Embryonic facial prominence (tissue), 1 donor: ENCODE measurements around the gene USB1.
"Not testable (repeated sequence)": the region's sequence is repeated elsewhere in the genome, so short reads cannot be mapped to it uniquely, and the experiment has no call there.

ENCODE experiments used
- DNase-seq: peaks from one replicate; pipeline ENCODE4 v3.0.0-alpha.2; 2016; ENCODE audit errors: extremely low spot score

Gene USB1

DNA sequence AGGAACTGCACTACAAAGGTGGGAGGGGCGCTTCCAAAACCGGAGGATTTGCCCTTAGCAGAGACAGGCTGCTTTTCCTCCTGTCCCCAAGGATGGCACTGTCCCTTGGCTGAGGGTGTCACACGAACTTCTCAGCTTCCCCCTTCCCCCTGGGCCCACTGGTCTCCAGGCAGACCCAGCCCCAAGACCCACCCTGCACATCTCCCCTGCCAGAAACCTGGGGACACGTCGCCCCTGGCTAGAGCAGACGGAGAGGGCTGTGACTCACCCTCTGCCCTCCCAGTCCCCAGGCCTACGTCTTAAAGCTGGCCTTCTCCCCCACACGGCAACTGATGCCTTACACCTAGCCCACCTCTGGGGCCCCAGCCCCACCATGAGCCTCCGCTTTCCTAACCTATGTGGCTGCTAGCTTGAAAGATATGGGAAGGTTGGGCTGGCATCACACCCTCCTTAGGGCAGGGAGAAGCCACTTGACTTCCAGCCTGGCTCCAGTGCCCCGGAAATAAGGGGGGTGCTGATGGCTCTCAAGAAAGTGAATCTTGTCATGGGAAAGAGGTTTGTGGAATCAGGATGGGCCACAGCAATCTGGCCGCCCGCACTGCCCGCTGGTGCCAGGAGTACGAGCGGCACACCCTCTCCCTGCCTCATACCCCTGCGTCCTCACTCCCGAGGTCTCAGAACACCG lies 5.3 kb upstream of the USB1 start:
- DNase-seq = no peak

- DNase-seq = no peak
Measured at GRCh38 chr16:57996406-57997175, 4.6 kb upstream of the USB1 start.

GRCh38 chr16:57997176-57997527 lies 4.1 kb upstream of the USB1 start:
- no peak for DNase-seq

DNA sequence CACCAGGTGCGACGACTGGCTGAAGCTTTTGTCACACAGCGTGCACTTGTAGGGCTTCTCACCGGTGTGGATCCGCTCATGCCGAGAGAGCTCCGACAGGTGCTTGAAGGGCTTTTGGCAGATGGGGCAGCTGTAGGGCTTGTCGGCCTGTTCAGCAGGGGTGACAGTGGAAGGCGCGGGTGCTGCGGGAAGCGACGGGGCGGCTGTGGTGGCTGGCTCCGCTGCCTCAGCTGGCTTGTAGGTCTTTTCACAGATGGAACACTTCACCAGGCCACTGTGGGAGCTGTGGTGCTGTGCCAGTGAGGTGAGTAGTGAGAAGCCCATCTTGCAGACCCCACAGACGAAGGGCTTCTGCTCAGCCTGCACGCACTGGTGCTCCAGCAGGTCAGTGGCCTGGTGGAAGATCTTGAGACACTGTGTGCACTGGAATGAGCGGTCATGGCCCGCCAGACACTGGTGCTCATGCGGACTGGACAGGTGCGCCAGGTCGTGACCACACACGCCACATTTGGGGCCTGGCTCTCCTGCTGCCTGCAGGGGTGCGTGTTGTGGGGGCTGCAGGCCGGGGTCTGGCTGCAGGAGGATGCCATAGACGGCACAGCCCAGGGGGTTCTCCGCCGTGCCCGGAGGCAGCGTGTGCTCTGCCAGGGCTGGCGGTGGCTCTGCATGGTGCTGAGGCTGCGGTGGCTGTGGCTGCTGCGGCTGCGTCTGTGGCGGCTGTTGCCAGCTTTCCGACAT lies 3.5 kb upstream of the USB1 start:
- DNase-seq = no peak

DNA sequence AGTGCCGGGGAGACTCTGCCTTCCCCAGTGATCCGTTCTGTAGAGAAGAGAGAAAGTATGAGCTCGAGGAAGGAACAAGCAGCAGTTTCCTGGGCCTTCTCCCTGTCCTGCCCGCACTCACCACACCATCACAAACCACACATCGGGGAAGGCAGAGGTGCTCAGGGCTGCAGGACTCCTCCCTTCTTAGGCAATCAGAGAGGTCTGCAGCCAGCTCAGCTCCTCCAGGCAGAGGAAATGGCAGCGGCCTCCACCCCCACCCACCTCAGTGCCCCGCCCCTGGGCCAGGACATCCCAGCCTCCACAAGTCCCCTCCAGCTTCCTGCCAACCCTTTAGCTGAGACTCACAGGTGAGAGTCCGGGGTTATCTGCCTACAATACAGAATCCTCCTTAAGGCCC lies 2.7 kb upstream of the USB1 start:
- no peak for DNase-seq

GRCh38 chr16:57998992-57999365 lies 2.2 kb upstream of the USB1 start:
- no peak for DNase-seq

- DNase-seq = no peak
Measured at GRCh38 chr16:57999366-57999970, 1.7 kb upstream of the USB1 start.

DNA sequence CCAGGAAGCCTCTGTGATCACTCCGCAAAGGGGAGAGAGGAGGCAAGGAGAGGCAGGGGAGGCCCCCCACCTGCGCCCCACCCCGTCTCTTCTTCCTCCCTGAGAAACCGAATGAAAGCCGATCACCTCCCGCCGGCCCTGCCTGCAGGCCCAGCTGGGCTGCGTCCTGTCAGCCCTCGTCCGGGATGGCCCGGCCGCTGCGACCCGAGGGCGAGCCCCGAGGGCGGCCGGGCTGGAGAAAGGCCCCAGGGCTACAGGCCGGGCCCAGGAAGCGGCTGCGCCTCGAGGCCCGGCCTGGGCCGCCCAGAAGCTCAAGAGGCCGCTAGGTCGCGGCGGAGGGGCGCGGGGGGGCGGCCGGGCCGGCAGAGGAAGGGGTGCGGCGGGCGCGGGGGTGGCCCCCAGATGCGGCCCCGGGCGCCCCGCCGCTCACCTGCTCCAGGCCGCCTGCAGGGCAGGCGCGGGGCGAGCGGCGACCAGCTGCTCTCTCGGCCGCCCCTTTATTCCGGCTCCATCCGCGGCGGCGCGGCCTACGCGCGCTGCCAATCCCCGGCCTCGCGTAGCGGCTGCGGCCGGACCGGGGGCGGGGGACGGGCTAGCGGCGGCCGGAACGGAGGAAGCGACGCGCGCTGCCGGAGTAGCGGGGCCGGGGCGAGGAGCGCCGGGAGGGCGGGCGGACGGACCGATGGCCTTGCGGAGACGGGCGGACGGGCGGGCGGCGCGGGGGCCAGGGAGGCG lies 1.1 kb upstream of the USB1 start, which contains the start of gene ZNF319:
Gene ZNF319, minus strand, starts transcription at position 702 of the 735 bp plus-strand sequence. CDS start 2,407 bp downstream, outside the sequence.
- no peak for DNase-seq

- DNase-seq = no peak
Measured at GRCh38 chr16:58001781-58002415, 691 bp downstream of the USB1 start.

- DNase-seq = no peak
Measured at GRCh38 chr16:58002416-58002800, 1.2 kb downstream of the USB1 start.

DNA sequence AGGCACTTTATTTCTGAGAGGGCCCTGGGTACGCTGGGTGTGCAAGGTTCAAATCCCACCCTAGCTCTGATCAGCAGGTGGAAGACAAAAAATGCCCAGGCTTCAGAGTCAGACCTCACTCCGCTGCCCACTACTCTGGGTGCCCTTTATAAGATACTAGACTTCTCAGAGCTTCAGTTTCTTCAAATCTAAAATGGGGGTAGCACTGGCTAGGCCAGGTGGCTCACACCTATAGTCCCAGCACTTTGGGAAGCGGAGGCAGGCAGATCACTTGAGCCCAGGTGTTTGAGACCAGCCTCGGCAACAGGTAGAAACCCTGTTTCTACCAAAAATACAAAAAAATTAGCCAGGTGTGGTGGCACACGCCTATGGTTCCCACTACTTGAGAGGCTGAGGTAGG lies 1.7 kb downstream of the USB1 start:
- DNase-seq = no peak

DNA sequence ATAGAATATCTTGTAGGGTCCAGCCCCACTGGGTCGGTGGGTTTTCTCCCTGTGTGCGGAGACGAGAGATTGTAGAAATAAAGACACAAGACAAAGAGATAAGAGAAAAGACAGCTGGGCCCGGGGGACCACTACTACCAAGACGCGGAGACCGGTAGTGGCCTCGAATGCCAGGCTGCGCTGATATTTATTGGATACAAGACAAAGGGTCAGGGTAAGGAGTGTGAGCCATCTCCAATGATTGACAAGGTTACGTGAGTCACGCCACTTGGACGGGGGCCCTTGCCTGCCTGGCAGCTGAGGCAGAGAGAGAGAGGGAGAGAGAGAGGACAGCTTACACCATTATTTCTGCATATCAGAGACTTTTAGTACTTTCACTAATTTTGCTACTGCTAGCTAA lies 3.5 kb downstream of the USB1 start:
- not testable (repeated sequence) for DNase-seq

GRCh38 chr16:58009856-58010416 lies 8.7 kb downstream of the USB1 start:
- DNase-seq = no peak

DNA sequence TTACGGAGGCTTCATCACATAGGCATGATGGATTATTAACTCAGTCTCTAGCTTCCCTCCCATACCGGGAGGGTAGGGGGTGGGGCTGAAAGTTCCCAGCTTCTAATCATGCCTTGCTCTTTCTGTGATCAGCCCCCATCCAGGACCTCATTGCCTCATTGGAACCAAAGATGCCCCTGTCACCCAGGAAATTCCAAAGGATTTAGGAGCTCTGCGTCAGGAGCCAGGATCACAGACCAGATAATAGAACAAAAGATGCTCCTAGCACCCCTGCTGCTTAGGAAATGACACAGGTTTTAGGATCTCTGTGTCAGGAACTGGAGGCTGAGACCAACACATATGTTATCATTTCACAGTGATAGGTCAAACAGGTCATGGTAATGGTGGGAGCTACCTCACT lies 9.7 kb downstream of the USB1 start:
- DNase-seq = no peak

DNA sequence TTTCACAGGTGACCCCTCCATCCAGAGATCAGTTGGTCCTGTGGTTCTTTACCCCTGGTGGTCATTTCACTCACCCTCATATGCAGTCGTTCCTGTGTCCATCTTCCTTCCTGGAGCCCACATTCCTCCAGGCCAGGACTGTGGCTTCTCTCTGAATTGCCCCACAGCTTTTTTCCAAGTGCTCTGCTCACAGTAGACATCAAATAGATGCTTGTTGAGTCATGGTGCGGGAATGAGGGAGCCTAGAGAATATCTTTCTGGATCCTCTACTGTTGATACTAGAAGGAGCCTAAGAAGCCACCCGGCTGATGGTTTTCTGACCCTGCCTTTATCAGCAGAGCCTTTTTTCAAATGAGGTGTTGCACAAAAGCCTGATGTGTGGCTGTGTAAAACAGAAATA lies 10.4 kb downstream of the USB1 start:
- no peak for DNase-seq

DNA sequence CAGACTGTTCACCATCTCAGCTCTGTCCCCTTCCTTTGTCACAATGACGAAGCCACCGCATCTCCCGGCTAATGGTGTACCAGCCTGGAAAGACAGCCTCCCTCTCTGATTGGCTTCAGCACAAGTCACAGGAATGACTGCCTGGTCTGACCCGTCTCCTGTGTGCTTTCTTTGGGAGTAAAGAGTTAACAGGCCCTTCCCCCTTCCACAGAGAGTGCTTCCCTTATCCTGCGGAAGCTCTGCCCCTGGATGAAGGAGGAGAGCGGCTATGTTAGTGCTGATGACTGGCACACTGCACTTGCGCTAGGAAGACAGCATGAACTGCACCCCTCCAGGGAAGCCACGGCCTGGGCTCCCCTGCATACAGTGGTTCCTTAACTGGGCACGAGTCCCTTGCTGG lies 11.3 kb downstream of the USB1 start:
- no peak for DNase-seq

DNA sequence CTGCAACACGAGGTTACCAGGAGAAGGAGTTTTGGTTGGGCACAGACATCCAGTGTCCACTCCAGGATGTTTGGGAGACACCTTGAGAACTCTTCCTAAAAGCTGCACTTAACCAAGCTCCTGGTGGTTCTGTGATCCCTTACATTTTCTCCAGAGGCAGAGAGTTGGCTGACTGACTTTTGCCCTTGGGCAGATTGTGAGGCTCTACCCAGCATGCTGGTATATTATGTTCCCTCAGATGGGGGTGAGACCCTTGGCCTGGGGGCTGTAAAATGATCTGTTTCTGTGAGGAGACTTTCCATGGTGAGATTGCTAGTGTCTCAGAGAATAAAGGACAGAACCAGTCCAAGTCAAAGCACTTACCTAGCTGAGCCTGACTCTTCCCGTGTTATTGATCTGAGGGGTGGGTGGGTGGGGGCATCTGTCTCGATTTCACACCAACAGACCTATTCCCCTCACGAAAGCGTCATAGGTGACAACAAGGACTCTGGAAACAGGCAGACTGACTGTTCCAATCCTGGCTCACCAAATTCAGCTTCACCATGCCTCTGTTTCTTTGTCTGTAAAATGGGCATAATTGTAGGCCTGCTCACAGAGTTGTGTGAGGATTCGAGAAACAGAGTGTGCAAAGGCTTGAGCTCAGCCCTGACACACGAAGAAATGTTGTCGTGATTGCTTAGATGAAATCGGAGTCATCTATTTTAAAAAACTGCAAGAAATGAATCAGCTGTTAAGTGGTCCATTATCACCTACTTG lies 12.2 kb downstream of the USB1 start:
- DNase-seq = no peak

DNA sequence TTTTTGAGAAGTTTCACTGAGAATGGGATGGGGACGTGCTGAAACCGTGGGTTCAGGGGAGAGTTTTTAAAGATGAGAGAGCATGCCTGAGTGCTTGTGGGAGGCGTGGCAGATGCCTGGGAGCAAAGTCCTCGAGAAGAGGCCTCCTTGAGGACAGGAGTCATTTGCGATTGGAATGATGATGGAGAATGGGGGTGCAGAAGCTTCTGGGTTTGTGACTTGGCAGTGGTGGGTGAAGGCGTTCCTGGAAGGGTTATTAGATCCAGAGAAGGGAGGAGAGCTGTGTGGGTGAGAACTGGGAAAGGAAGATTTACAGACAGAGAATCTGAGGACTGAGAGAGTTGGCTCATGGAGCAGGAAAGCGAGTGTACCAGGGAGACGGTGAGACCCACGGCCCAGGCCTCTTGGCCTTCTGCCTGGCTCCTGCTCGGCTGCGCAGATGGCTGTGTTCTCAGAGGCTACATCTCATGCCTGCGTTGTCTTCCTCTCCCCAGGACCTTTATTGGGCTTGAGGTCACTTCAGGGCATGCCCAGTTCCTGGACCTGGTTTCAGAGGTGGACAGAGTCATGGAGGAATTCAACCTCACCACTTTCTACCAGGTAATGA lies 15.7 kb downstream of the USB1 start:
- no peak for DNase-seq

- DNase-seq = no peak
Measured at GRCh38 chr16:58018803-58019202, 17.6 kb downstream of the USB1 start.
